Measurements from ENCODE around the gene CCDC141. TPM values are rescaled to one million over a fixed set of nuclear protein-coding genes. Genes with fewer than 3 reads are reported as not detected.

Gene CCDC141
- total and polyA plus RNA-seq, 2 experiments from 2014 or later = 11.7 to 13.4 TPM

GRCh38 chr2:178962152-178962551 is 87.8 kb downstream of the CCDC141 start:
- peaks cover 8% of the 10 kb centered on the region for H3K36me3 Mint-ChIP-seq (ENCODE audit: low read depth)
- Histone ChIP-seq H2AFZ (no peak overlapping the region), H3K27me3 (ENCODE audit: insufficient read depth) (no peaks in the 10 kb centered on the region), H3K27ac (ENCODE audit: low read depth) (no peak overlapping the region), H3K9me2 (ENCODE audit: insufficient read depth) (peaks cover 10% of the 10 kb centered on the region; the same call in 1 of the 2 replicates), H4K20me1 (replicated peaks; ENCODE audit: insufficient read depth) (no peaks in the 10 kb centered on the region), H3F3A (replicated peaks; ENCODE audit: low read depth) (no peaks in the 10 kb centered on the region), H3K36me3 (ENCODE audit: insufficient read depth) (no peaks in the 10 kb centered on the region), H3K4me2 (no peak overlapping the region), H3K79me2 (replicated peaks; ENCODE audit: insufficient read depth) (no peaks in the 10 kb centered on the region), H3K4me3 (no peak overlapping the region), H3K4me1 (ENCODE audit: insufficient read depth) (peaks cover 7% of the 10 kb centered on the region)
- no peak for TF ChIP-seq JUNB (IDR thresholded peaks at IDR 0.05; ENCODE audit: unreplicated experiment)
- TF ChIP-seq EZH2 (IDR thresholded peaks at IDR 0.05; ENCODE audit: low read depth, unreplicated experiment) = no peak
- TF ChIP-seq ZNF331 (CRISPR knock-in tag; IDR thresholded peaks at IDR 0.05; ENCODE audit: low read depth) = no peak
- TF ChIP-seq REST (IDR thresholded peaks at IDR 0.05; ENCODE audit: unreplicated experiment) = peak; percentile 41
- TF ChIP-seq, protein P1, sequence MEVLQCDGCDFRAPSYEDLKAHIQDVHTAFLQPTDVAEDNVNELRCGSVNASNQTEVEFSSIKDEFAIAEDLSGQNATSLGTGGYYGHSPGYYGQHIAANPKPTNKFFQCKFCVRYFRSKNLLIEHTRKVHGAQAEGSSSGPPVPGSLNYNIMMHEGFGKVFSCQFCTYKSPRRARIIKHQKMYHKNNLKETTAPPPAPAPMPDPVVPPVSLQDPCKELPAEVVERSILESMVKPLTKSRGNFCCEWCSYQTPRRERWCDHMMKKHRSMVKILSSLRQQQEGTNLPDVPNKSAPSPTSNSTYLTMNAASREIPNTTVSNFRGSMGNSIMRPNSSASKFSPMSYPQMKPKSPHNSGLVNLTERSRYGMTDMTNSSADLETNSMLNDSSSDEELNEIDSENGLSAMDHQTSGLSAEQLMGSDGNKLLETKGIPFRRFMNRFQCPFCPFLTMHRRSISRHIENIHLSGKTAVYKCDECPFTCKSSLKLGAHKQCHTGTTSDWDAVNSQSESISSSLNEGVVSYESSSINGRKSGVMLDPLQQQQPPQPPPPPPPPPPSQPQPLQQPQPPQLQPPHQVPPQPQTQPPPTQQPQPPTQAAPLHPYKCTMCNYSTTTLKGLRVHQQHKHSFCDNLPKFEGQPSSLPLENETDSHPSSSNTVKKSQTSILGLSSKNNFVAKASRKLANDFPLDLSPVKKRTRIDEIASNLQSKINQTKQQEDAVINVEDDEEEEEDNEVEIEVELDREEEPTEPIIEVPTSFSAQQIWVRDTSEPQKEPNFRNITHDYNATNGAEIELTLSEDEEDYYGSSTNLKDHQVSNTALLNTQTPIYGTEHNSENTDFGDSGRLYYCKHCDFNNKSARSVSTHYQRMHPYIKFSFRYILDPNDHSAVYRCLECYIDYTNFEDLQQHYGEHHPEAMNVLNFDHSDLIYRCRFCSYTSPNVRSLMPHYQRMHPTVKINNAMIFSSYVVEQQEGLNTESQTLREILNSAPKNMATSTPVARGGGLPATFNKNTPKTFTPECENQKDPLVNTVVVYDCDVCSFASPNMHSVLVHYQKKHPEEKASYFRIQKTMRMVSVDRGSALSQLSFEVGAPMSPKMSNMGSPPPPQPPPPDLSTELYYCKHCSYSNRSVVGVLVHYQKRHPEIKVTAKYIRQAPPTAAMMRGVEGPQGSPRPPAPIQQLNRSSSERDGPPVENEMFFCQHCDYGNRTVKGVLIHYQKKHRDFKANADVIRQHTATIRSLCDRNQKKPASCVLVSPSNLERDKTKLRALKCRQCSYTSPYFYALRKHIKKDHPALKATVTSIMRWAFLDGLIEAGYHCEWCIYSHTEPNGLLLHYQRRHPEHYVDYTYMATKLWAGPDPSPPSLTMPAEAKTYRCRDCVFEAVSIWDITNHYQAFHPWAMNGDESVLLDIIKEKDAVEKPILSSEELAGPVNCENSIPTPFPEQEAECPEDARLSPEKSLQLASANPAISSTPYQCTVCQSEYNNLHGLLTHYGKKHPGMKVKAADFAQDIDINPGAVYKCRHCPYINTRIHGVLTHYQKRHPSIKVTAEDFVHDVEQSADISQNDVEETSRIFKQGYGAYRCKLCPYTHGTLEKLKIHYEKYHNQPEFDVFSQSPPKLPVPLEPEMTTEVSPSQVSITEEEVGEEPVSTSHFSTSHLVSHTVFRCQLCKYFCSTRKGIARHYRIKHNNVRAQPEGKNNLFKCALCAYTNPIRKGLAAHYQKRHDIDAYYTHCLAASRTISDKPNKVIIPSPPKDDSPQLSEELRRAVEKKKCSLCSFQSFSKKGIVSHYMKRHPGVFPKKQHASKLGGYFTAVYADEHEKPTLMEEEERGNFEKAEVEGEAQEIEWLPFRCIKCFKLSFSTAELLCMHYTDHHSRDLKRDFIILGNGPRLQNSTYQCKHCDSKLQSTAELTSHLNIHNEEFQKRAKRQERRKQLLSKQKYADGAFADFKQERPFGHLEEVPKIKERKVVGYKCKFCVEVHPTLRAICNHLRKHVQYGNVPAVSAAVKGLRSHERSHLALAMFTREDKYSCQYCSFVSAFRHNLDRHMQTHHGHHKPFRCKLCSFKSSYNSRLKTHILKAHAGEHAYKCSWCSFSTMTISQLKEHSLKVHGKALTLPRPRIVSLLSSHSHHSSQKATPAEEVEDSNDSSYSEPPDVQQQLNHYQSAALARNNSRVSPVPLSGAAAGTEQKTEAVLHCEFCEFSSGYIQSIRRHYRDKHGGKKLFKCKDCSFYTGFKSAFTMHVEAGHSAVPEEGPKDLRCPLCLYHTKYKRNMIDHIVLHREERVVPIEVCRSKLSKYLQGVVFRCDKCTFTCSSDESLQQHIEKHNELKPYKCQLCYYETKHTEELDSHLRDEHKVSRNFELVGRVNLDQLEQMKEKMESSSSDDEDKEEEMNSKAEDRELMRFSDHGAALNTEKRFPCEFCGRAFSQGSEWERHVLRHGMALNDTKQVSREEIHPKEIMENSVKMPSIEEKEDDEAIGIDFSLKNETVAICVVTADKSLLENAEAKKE (CRISPR knock-in tag; IDR thresholded peaks at IDR 0.05) = no peak
- peaks cover 12% of the 10 kb centered on the region for H3K4me1 Mint-ChIP-seq
- DNase-seq (ENCODE audit: low spot score) = no peak
- no peaks in the 10 kb centered on the region for H3K9me3 Mint-ChIP-seq
- no peak overlapping the region for H3K4me3 Mint-ChIP-seq
- H3K27ac Mint-ChIP-seq = no peak overlapping the region
- no peaks in the 10 kb centered on the region for H3K27me3 Mint-ChIP-seq (ENCODE audit: insufficient read depth, low read depth, poor library complexity)
- ATAC-seq = no peak

All from GM23338 (cell line).